Stomach (tissue), 4 donors: ENCODE results near the gene CT47A1.

Source experiments
- CTCF ChIP-seq, 7 experiments: fragments of 450-650 bp in 4 of 7; fragments of 200-600 bp in 3 of 7; sonication (generic) in 3 of 7; IDR thresholded peaks; one replicate each; pipeline ENCODE4 v1.5.1; 2016 to 2019; ENCODE audit warnings: antibody characterized with exemption in 7 of 7, control low read depth in 2 of 7, mild to moderate bottlenecking in 1 of 7
- EP300 ChIP-seq: sonication (generic); formaldehyde crosslinking; IDR thresholded peaks from one replicate; pipeline ENCODE4 v1.6.1; 2017; ENCODE audit warnings: antibody characterized with exemption

GRCh38 chrX:120999413-120999812 is 13.9 kb upstream of the CT47A1 start:
- TF ChIP-seq CTCF (IDR thresholded peaks at IDR 0.05) (no peak), EP300 (no peak)
